CD4-positive, alpha-beta T cell (primary cell): ENCODE data around the gene IFT25. TPM values are rescaled to one million over a fixed set of nuclear protein-coding genes. Genes with fewer than 3 reads are reported as not detected.

Experiments used
- ATAC-seq: fragments of 200-7000 bp; cut with Tn5 transposase; one replicate; pipeline ENCODE4 v1.10.0; 2022; ENCODE audit warnings: mild to moderate bottlenecking; ENCODE audit not compliant: poor library complexity
- CTCF ChIA-PET: fragments of 350-600 bp; sonication (Branson Sonifier 250); formaldehyde crosslinking; loops from one replicate; lab custom pipeline; 2021; ENCODE audit warnings: antibody characterized with exemption, inconsistent platforms; lab: Charles Lee
- POLR2A ChIA-PET: fragments of 350-600 bp; sonication (Branson Sonifier 250); formaldehyde crosslinking; loops from one replicate; lab custom pipeline; 2021; ENCODE audit warnings: antibody characterized with exemption, inconsistent platforms; lab: Charles Lee
- DNase-seq, 14 experiments: peaks; one replicate each; pipeline ENCODE4 v3.0.0-alpha.2; 2013 to 2020; ENCODE audit warnings: mixed read lengths in 2 of 14
- H3K27ac ChIP-seq, 2 donors: one replicate each; pipeline versions ENCODE4 v1.5.1 to v1.7.0; 2013; ENCODE audit warnings: low read length in 2 of 2, low read depth in 1 of 2, mild to moderate bottlenecking in 1 of 2
- H3K27me3 ChIP-seq, 2 experiments: 1 replicate in 1 of 2; 2 replicates in 1 of 2; pipeline versions ENCODE4 v1.6.1 to v1.7.0; 2013; ENCODE audit warnings: low read length in 2 of 2, control low read depth in 1 of 2, mild to moderate bottlenecking in 1 of 2, moderate library complexity in 1 of 2; ENCODE audit not compliant: insufficient read depth in 2 of 2, control insufficient read depth in 1 of 2
- H3K36me3 ChIP-seq: one replicate; pipeline ENCODE4 v1.6.1; 2013; ENCODE audit warnings: low read length, control low read depth; ENCODE audit not compliant: insufficient read depth
- H3K4me1 ChIP-seq: one replicate; pipeline ENCODE4 v1.6.1; 2013; ENCODE audit warnings: low read length, control low read depth; ENCODE audit not compliant: insufficient read depth
- H3K4me3 ChIP-seq: one replicate; pipeline ENCODE4 v1.5.1; 2013; ENCODE audit warnings: mild to moderate bottlenecking, low read length, moderate library complexity
- H3K9me3 ChIP-seq, 2 experiments: 1 replicate in 1 of 2; 2 replicates in 1 of 2; pipeline versions ENCODE4 v1.6.1 to v1.7.0; 2013; ENCODE audit warnings: low read length in 2 of 2, mild to moderate bottlenecking in 2 of 2, control low read depth in 1 of 2, moderate library complexity in 1 of 2; ENCODE audit not compliant: control insufficient read depth in 1 of 2, insufficient read depth in 1 of 2
- H3K27ac Mint-ChIP-seq: one replicate; pipeline ENCODE4 v1.8.0; 2020; ENCODE audit warnings: mixed read lengths
- H3K27me3 Mint-ChIP-seq: one replicate; pipeline ENCODE4 v1.8.0; 2021; ENCODE audit warnings: mixed read lengths
- H3K36me3 Mint-ChIP-seq: one replicate; pipeline ENCODE4 v1.8.0; 2021; ENCODE audit warnings: low read depth, mixed read lengths
- H3K4me1 Mint-ChIP-seq: one replicate; pipeline ENCODE4 v1.8.0; 2021; ENCODE audit warnings: low read depth, mixed read lengths
- H3K4me3 Mint-ChIP-seq: one replicate; pipeline ENCODE4 v1.8.0; 2020; ENCODE audit warnings: mild to moderate bottlenecking, mixed read lengths
- H3K9me3 Mint-ChIP-seq: one replicate; pipeline ENCODE4 v1.8.0; 2020; ENCODE audit warnings: mixed read lengths
- CTCF ChIP-seq: fragments of 200-600 bp; IDR thresholded peaks from one replicate; pipeline ENCODE4 v1.8.0; 2022; ENCODE audit warnings: antibody characterized with exemption, mild to moderate bottlenecking
- intact Hi-C, 2 experiments: fragments of 100-400 bp; cut with DNase I in 1 of 2; cut with micrococcal nuclease in 1 of 2; formaldehyde crosslinking; loops; one replicate each; pipeline versions ENCODE4 v1.15.1 to v1.9.0; 2023 to 2025; cut with DNase I, micrococcal nuclease
- total RNA-seq, 174 experiments: library from RNA in 2 of 174; stranded (reverse) in 2 of 174; gene quantifications; one replicate each; pipeline ENCODE4 v1.2.3 and lab custom pipeline; 2021 to 2026

The IFT25 gene
- total RNA-seq, 2 experiments from 2014 or later = 12.7 to 13.9 TPM

- Mint-ChIP-seq H3K36me3 (no peaks in the 10 kb centered on the region), H3K27ac (no peak overlapping the region), H3K27me3 (peaks cover 4% of the 10 kb centered on the region), H3K4me3 (no peak overlapping the region), H3K9me3 (no peaks in the 10 kb centered on the region), H3K4me1 (no peaks in the 10 kb centered on the region)
- ChIA-PET POLR2A (no interaction called here), CTCF (interaction anchor here (1.8 kb wide), 1 partner anchor 26 kb away, joined by 3 read pairs; no protein-coding TSS in a partner anchor)
- TF ChIP-seq CTCF = no peak
- H3K4me1 ChIP-seq = no peaks in the 10 kb centered on the region
- intact Hi-C loops = no loop called here
- ATAC-seq (no peak), DNase-seq (no peak)
- H3K36me3 ChIP-seq = no peaks in the 10 kb centered on the region
- H3K4me3 ChIP-seq = no peak overlapping the region
- no peaks in the 10 kb centered on the region for H3K9me3 ChIP-seq
- H3K27ac ChIP-seq = no peak overlapping the region
- H3K27me3 ChIP-seq = no peaks in the 10 kb centered on the region
Measured at GRCh38 chr1:53899206-53899628, 46.3 kb downstream of the IFT25 start.

GRCh38 chr1:53896635-53897229 lies 48.8 kb downstream of the IFT25 start:
- ATAC-seq (no peak), DNase-seq (no peak)
- Histone ChIP-seq H3K4me1 (no peaks in the 10 kb centered on the region), H3K27ac (no peak overlapping the region), H3K4me3 (no peak overlapping the region), H3K27me3 (no peaks in the 10 kb centered on the region), H3K9me3 (no peaks in the 10 kb centered on the region), H3K36me3 (no peaks in the 10 kb centered on the region)
- H3K4me1 Mint-ChIP-seq = no peaks in the 10 kb centered on the region
- no peak overlapping the region for H3K4me3 Mint-ChIP-seq
- no peak for TF ChIP-seq CTCF
- no peaks in the 10 kb centered on the region for H3K36me3 Mint-ChIP-seq
- peaks cover 4% of the 10 kb centered on the region for H3K27me3 Mint-ChIP-seq
- intact Hi-C loops = no loop called here
- ChIA-PET POLR2A (no interaction called here), CTCF (no interaction called here)
- H3K27ac Mint-ChIP-seq = no peak overlapping the region
- H3K9me3 Mint-ChIP-seq = no peaks in the 10 kb centered on the region

- POLR2A ChIA-PET = no interaction called here
- no peak overlapping the region for H3K4me3 Mint-ChIP-seq
- no peak for TF ChIP-seq CTCF
Measured at GRCh38 chr1:53895421-53895820, 50.1 kb downstream of the IFT25 start.

More at GRCh38 chr1:53895421-53895820, 50.1 kb downstream of the IFT25 start:
- CTCF ChIA-PET = no interaction called here
- no peaks in the 10 kb centered on the region for H3K36me3 ChIP-seq
- H3K27ac Mint-ChIP-seq = no peak overlapping the region
- intact Hi-C loops = no loop called here
- H3K9me3 ChIP-seq = no peaks in the 10 kb centered on the region
- H3K27me3 Mint-ChIP-seq = peaks cover 4% of the 10 kb centered on the region
- H3K4me3 ChIP-seq = no peak overlapping the region
- ATAC-seq = no peak
- no peak for DNase-seq
- peaks cover 3% of the 10 kb centered on the region for H3K4me1 ChIP-seq
- H3K36me3 Mint-ChIP-seq = no peaks in the 10 kb centered on the region
- peaks cover 6% of the 10 kb centered on the region for H3K4me1 Mint-ChIP-seq
- H3K27ac ChIP-seq = no peak overlapping the region
- H3K27me3 ChIP-seq = no peaks in the 10 kb centered on the region
- H3K9me3 Mint-ChIP-seq = no peaks in the 10 kb centered on the region
